Mucosa of descending colon (tissue), 3 donors: ENCODE data around the gene SLC25A17. TPM values are rescaled to one million over a fixed set of nuclear protein-coding genes. Genes with fewer than 3 reads are reported as not detected.
"Not testable (repeated sequence)": the region's sequence is repeated elsewhere in the genome, so short reads cannot be mapped to it uniquely, and the experiment has no call there.

Experiments used
- ATAC-seq: fragments of 200-7000 bp; cut with Tn5 transposase; one replicate; pipeline ENCODE4 v1.9.1; 2020; ENCODE audit warnings: mild to moderate bottlenecking, moderate library complexity
- DNase-seq, 3 donors: peaks; one replicate each; pipeline ENCODE4 v3.0.0-alpha.2; 2020
- H3K36me3 ChIP-seq: fragments of 200-600 bp; one replicate; pipeline ENCODE4 v1.8.0; 2021; ENCODE audit warnings: low read depth, mild to moderate bottlenecking
- H3K4me1 ChIP-seq: fragments of 200-600 bp; one replicate; pipeline ENCODE4 v1.8.0; 2021; ENCODE audit warnings: low read depth, mild to moderate bottlenecking
- H3K4me3 ChIP-seq: fragments of 200-600 bp; one replicate; pipeline ENCODE4 v1.8.0; 2021; ENCODE audit warnings: mild to moderate bottlenecking
- H3K9me3 ChIP-seq: fragments of 200-600 bp; one replicate; pipeline ENCODE4 v1.8.0; 2021; ENCODE audit warnings: mild to moderate bottlenecking
- CTCF ChIP-seq: fragments of 200-600 bp; IDR thresholded peaks from one replicate; pipeline ENCODE4 v1.8.0; 2022; ENCODE audit warnings: antibody characterized with exemption, mild to moderate bottlenecking
- intact Hi-C, 2 donors: fragments of 100-400 bp; cut with DNase I in 1 of 2; cut with micrococcal nuclease in 1 of 2; formaldehyde crosslinking; loops; one replicate each; pipeline versions ENCODE4 v1.11.0 to v1.11.1; 2022; cut with DNase I, micrococcal nuclease
- total RNA-seq, 3 donors: library from RNA; stranded (reverse); fragmentation: NEBNext Ultra II Directional in 2 of 3; extraction: Animal tissue kit (Norgen Biotek cat#: 25700) in 2 of 3; gene quantifications; one replicate each; pipeline versions ENCODE4 v1.2.1 to v1.2.4, GENCODE V29; 2021 to 2023
- donor health status: DM: no; HTN: no; CAD: no; lungs with moderate emphysema.
- donor health status: DM: no; HTN: no; CAD: no.
- donor health status: DM: no; HTN: yes; CAD: no.

SLC25A17 gene
- total RNA-seq, 3 donors from 2014 or later = 8.7 to 12.1 (median 11.9) TPM

GRCh38 chr22:40759294-40759840 lies 59.8 kb downstream of the SLC25A17 start:
- Histone ChIP-seq H3K36me3 (no peaks in the 10 kb centered on the region), H3K9me3 (no peaks in the 10 kb centered on the region), H3K4me3 (no peak overlapping the region), H3K4me1 (no peaks in the 10 kb centered on the region)
- no peak for TF ChIP-seq CTCF
- no peak for ATAC-seq
- no peak for DNase-seq
- intact Hi-C loops = no loop called here

GRCh38 chr22:40758851-40759250 lies 60.3 kb downstream of the SLC25A17 start:
- intact Hi-C loops, H3K4me1 ChIP-seq, H3K36me3 ChIP-seq: not testable (repeated sequence)

GRCh38 chr22:40758390-40758789 lies 60.8 kb downstream of the SLC25A17 start:
- TF ChIP-seq CTCF = no peak
- ATAC-seq (peak; percentile 65), DNase-seq (no peak)
- Histone ChIP-seq H3K4me1 (no peaks in the 10 kb centered on the region), H3K36me3 (no peaks in the 10 kb centered on the region), H3K9me3 (no peaks in the 10 kb centered on the region), H3K4me3 (no peak overlapping the region)
- intact Hi-C loops = no loop called here

More at GRCh38 chr22:40758851-40759250, 60.3 kb downstream of the SLC25A17 start:
- H3K9me3 ChIP-seq, H3K4me3 ChIP-seq, DNase-seq, ATAC-seq: not testable (repeated sequence)

GRCh38 chr22:40757071-40757470 lies 62.1 kb downstream of the SLC25A17 start:
- Histone ChIP-seq H3K36me3 (no peaks in the 10 kb centered on the region), H3K9me3 (no peaks in the 10 kb centered on the region), H3K4me1 (no peaks in the 10 kb centered on the region), H3K4me3 (no peak overlapping the region)
- intact Hi-C loops = no loop called here
- ATAC-seq (peak; percentile 54), DNase-seq (no peak)
- no peak for TF ChIP-seq CTCF

- no peak for ATAC-seq
- intact Hi-C loops = no loop called here
- no peaks in the 10 kb centered on the region for H3K4me1 ChIP-seq
- TF ChIP-seq CTCF = no peak
- no peak for DNase-seq
- no peak overlapping the region for H3K4me3 ChIP-seq
- H3K36me3 ChIP-seq = no peaks in the 10 kb centered on the region
- no peaks in the 10 kb centered on the region for H3K9me3 ChIP-seq
Observed at GRCh38 chr22:40753114-40753513, 66.0 kb downstream of the SLC25A17 start.

- Histone ChIP-seq H3K9me3 (no peaks in the 10 kb centered on the region), H3K4me1 (no peaks in the 10 kb centered on the region), H3K36me3 (no peaks in the 10 kb centered on the region), H3K4me3 (no peak overlapping the region)
- DNase-seq (no peak), ATAC-seq (no peak)
- TF ChIP-seq CTCF = no peak
- intact Hi-C loops = no loop called here
Observed at GRCh38 chr22:40751250-40751649, 67.9 kb downstream of the SLC25A17 start.
